K562 (cell line): ENCODE measurements around the gene ZNF460. TPM values are rescaled to one million over a fixed set of nuclear protein-coding genes. Genes with fewer than 3 reads are reported as not detected.
A peak's percentile ranks its signal among the peaks of the same experiment; 100 is the strongest.

Source experiments
- DDX20 ChIP-seq: fragments of 450-650 bp; IDR thresholded peaks from 2 replicates; pipeline ENCODE4 v1.6.1; 2016; ENCODE audit warnings: missing genetic modification characterization, low read depth, mild to moderate bottlenecking, missing compliant biosample characterization, moderate library complexity
- ESRRA ChIP-seq: fragments of 450-650 bp; IDR thresholded peaks from 2 replicates; pipeline ENCODE4 v1.6.1; 2014; ENCODE audit warnings: low read depth, mild to moderate bottlenecking, moderate library complexity, borderline replicate concordance
- ETV1 ChIP-seq: fragments of 450-650 bp; conservative IDR thresholded peaks from 2 replicates; pipeline ENCODE4 v1.6.1; 2016; ENCODE audit warnings: missing genetic modification characterization, control low read depth, low read depth, missing compliant biosample characterization
- ETV5 ChIP-seq: sonication (generic); formaldehyde crosslinking; IDR thresholded peaks from 2 replicates; pipeline ENCODE4 v1.4.0; 2020; ENCODE audit warnings: low read depth, mild to moderate bottlenecking, missing genetic modification reagents
- FOXJ2 ChIP-seq: fragments of 200-800 bp; sonication (Bioruptor generic); IDR thresholded peaks from 2 replicates; pipeline ENCODE4 v1.6.1; 2016; ENCODE audit warnings: missing genetic modification characterization, missing compliant biosample characterization
- ILK ChIP-seq: fragments of 450-650 bp; IDR thresholded peaks from 2 replicates; pipeline ENCODE4 v1.6.1; 2016; ENCODE audit warnings: missing genetic modification characterization, low read depth, mild to moderate bottlenecking, missing compliant biosample characterization, moderate library complexity, borderline replicate concordance
- KAT2B ChIP-seq: IDR thresholded peaks from one replicate; pipeline ENCODE4 v1.6.1; 2012; ENCODE audit warnings: low read depth, mild to moderate bottlenecking, control low read depth, inconsistent platforms, low read length, moderate library complexity
- KAT7 ChIP-seq: sonication (generic); formaldehyde crosslinking; IDR thresholded peaks from 2 replicates; pipeline ENCODE4 v1.8.0; 2022; ENCODE audit warnings: missing genetic modification reagents, mild to moderate bottlenecking, borderline replicate concordance
- KLF10 ChIP-seq: fragments of 250-450 bp; sonication (Bioruptor Pico); IDR thresholded peaks from 2 replicates; pipeline ENCODE4 v1.6.1; 2021; ENCODE audit warnings: matching md5 sums
- POLR2AphosphoS2 ChIP-seq: IDR thresholded peaks from 2 replicates; pipeline ENCODE4 v1.6.1; 2012; ENCODE audit warnings: low read length, improper control_type of control experiment
- PRMT5 ChIP-seq: sonication (generic); formaldehyde crosslinking; IDR thresholded peaks from 2 replicates; pipeline ENCODE4 v1.5.0; 2020; ENCODE audit warnings: missing genetic modification reagents
- SMAD4 ChIP-seq: fragments of 250-450 bp; sonication (Bioruptor Pico); conservative IDR thresholded peaks from 2 replicates; pipeline ENCODE4 v1.8.0; 2021; ENCODE audit warnings: inconsistent platforms, mild to moderate bottlenecking, moderate library complexity
- ZNF174 ChIP-seq: fragments of 250-450 bp; sonication (Bioruptor Pico); IDR thresholded peaks from 2 replicates; pipeline ENCODE4 v1.4.0; 2020; ENCODE audit warnings: mild to moderate bottlenecking
- ZNF324 ChIP-seq: fragments of 250-450 bp; sonication (Bioruptor Pico); IDR thresholded peaks from 2 replicates; pipeline ENCODE4 v1.4.0; 2020; ENCODE audit warnings: mild to moderate bottlenecking
- ZNF586 ChIP-seq: fragments of 450-650 bp; formaldehyde crosslinking; conservative IDR thresholded peaks from 2 replicates; pipeline ENCODE4 v1.4.0; 2020; ENCODE audit warnings: mild to moderate bottlenecking, moderate library complexity
- polyA plus RNA-seq, 8 experiments: library from polyadenylated mRNA; depleted of rRNA in 4 of 8; stranded (reverse) in 5 of 8; unstranded in 3 of 8; fragments of >200 nt; fragmentation: Nextera tagmentation in 2 of 8; fragmentation: Illumina TruSeq in 1 of 8; extraction: Ambion mirVana in 2 of 8; extraction: Trizol in 1 of 8; gene quantifications; 2 replicates each; pipeline versions ENCODE4 v1.2.1 to v1.2.3, GENCODE V29; 2011 to 2014; ENCODE audit warnings: inconsistent platforms in 1 of 8, missing spikeins in 1 of 8
- total RNA-seq, 7 experiments: library from RNA; depleted of rRNA in 6 of 7; stranded (reverse); fragments of >200 nt in 6 of 7; fragmentation: Illumina TruSeq in 2 of 7; extraction: Trizol in 2 of 7; gene quantifications; 2 replicates each; pipeline versions ENCODE4 v1.2.1 to v1.2.3, GENCODE V29; 2011 to 2021; ENCODE audit warnings: low replicate concordance in 1 of 7
- TF ChIP-seq, protein P1 (sequence below): IDR thresholded peaks from 3 replicates; pipeline ENCODE4 v1.6.1; 2011; ENCODE audit warnings: borderline replicate concordance, mild to moderate bottlenecking, moderate library complexity; ENCODE audit not compliant: insufficient read length; ENCODE audit errors: extremely low read depth
- TF ChIP-seq, protein P2 (sequence below): sonication (generic); formaldehyde crosslinking; IDR thresholded peaks from 2 replicates; pipeline ENCODE4 v1.8.0; 2022; ENCODE audit warnings: missing genetic modification reagents, mild to moderate bottlenecking, borderline replicate concordance
- TF ChIP-seq, protein P3 (sequence below): fragments of 250-450 bp; sonication (Bioruptor Pico); IDR thresholded peaks from 2 replicates; pipeline ENCODE4 v1.4.0; 2020; ENCODE audit warnings: mild to moderate bottlenecking
- TF ChIP-seq, protein P4 (sequence below): fragments of 450-650 bp; formaldehyde crosslinking; IDR thresholded peaks from 2 replicates; pipeline ENCODE4 v1.4.0; 2022; ENCODE audit warnings: missing genetic modification characterization

Gene ZNF460
- total and polyA plus RNA-seq, 9 of the 15 experiments (the other 6 are each of a cell fraction or from before 2014, with no cell fraction given): 0.45 to 36.2 (median 16.6) TPM

DNA sequence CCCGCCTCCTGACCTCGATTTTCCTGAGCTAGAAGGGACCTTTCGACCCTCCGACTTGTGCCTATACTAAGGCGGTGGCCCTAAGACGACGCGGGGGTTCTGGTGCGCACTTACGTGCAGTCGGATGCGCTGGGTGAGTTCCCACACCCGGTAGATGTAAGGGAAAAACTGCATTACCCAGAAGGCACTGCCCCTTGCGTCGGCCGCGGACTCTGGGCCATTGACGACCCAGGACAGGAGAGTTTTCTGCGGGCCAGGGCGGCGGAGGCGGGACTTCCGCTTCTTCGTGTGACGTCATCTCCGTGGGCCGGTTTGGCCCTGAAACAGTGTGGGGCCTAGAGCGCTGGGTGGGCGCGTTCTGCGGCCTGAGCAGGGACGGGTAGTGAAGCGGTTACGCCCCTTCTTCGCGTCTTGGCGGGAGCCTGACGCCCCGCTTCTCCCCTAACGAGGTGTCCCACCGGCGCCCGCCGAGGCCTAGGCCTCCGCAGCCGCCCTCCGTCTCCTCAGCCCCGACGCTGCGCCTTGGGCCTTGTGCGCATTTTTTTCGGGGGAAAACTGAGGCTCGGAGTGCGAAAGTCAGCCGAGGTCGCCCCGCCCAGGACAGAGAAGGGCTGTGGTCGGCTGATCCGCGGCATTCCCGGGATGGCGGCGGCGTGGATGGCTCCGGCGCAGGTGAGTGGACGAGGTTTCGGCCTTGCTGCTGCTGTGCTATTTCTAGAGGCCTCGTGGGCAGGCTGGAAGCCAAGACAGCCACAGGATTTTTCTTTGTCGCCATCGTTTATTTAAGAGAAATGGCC lies at the start of gene ZNF460 (continued):
- TF ChIP-seq ZNF586 (no peak), DDX20 (no peak), ILK (tag) (no peak), ESRRA (peak; percentile 10; the same call in 1 of the 2 replicates), SMAD4 (CRISPR knock-in tag) (no peak), KAT7 (no peak; the same call in 1 of the 2 replicates), ETV5 (CRISPR knock-in tag) (no peak; the same call in 1 of the 2 replicates), FOXJ2 (tag) (no peak), POLR2AphosphoS2 (no peak), KLF10 (CRISPR knock-in tag) (no peak), ZNF324 (CRISPR knock-in tag) (peak; percentile 24; the same call in 1 of the 2 replicates), PRMT5 (CRISPR knock-in tag) (0 out of 2 replicates have a peak, but pooled peaks have one; percentile 78), ZNF174 (no peak), ETV1 (tag) (no peak), KAT2B (peak; percentile 40)
- TF ChIP-seq, protein P1, sequence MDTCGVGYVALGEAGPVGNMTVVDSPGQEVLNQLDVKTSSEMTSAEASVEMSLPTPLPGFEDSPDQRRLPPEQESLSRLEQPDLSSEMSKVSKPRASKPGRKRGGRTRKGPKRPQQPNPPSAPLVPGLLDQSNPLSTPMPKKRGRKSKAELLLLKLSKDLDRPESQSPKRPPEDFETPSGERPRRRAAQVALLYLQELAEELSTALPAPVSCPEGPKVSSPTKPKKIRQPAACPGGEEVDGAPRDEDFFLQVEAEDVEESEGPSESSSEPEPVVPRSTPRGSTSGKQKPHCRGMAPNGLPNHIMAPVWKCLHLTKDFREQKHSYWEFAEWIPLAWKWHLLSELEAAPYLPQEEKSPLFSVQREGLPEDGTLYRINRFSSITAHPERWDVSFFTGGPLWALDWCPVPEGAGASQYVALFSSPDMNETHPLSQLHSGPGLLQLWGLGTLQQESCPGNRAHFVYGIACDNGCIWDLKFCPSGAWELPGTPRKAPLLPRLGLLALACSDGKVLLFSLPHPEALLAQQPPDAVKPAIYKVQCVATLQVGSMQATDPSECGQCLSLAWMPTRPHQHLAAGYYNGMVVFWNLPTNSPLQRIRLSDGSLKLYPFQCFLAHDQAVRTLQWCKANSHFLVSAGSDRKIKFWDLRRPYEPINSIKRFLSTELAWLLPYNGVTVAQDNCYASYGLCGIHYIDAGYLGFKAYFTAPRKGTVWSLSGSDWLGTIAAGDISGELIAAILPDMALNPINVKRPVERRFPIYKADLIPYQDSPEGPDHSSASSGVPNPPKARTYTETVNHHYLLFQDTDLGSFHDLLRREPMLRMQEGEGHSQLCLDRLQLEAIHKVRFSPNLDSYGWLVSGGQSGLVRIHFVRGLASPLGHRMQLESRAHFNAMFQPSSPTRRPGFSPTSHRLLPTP: no peak
- TF ChIP-seq, protein P2, sequence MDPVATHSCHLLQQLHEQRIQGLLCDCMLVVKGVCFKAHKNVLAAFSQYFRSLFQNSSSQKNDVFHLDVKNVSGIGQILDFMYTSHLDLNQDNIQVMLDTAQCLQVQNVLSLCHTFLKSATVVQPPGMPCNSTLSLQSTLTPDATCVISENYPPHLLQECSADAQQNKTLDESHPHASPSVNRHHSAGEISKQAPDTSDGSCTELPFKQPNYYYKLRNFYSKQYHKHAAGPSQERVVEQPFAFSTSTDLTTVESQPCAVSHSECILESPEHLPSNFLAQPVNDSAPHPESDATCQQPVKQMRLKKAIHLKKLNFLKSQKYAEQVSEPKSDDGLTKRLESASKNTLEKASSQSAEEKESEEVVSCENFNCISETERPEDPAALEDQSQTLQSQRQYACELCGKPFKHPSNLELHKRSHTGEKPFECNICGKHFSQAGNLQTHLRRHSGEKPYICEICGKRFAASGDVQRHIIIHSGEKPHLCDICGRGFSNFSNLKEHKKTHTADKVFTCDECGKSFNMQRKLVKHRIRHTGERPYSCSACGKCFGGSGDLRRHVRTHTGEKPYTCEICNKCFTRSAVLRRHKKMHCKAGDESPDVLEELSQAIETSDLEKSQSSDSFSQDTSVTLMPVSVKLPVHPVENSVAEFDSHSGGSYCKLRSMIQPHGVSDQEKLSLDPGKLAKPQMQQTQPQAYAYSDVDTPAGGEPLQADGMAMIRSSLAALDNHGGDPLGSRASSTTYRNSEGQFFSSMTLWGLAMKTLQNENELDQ (CRISPR knock-in tag): peak; percentile 85
- TF ChIP-seq, protein P3, sequence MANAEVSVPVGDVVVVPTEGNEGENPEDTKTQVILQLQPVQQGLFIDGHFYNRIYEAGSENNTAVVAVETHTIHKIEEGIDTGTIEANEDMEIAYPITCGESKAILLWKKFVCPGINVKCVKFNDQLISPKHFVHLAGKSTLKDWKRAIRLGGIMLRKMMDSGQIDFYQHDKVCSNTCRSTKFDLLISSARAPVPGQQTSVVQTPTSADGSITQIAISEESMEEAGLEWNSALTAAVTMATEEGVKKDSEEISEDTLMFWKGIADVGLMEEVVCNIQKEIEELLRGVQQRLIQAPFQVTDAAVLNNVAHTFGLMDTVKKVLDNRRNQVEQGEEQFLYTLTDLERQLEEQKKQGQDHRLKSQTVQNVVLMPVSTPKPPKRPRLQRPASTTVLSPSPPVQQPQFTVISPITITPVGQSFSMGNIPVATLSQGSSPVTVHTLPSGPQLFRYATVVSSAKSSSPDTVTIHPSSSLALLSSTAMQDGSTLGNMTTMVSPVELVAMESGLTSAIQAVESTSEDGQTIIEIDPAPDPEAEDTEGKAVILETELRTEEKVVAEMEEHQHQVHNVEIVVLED (CRISPR knock-in tag): peak; percentile 86
- TF ChIP-seq, protein P4, sequence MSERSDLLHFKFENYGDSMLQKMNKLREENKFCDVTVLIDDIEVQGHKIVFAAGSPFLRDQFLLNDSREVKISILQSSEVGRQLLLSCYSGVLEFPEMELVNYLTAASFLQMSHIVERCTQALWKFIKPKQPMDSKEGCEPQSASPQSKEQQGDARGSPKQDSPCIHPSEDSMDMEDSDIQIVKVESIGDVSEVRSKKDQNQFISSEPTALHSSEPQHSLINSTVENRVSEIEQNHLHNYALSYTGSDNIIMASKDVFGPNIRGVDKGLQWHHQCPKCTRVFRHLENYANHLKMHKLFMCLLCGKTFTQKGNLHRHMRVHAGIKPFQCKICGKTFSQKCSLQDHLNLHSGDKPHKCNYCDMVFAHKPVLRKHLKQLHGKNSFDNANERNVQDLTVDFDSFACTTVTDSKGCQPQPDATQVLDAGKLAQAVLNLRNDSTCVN: no peak
